ENCODE results near the gene SH3RF1. TPM values are rescaled to one million over a fixed set of nuclear protein-coding genes. Genes with fewer than 3 reads are reported as not detected.

Gene SH3RF1
- total and polyA plus RNA-seq, 4 donors = 1.8 to 7.9 (median 3.5) TPM

- no peaks in the 10 kb centered on the region for H3K9me3 ChIP-seq (ENCODE audit: control insufficient read depth in 4 of 4, low read length in 3 of 4)
- 5% methylated on average over 2 of the region's 2 CpGs for WGBS
- H3K4me3 ChIP-seq (ENCODE audit: low read depth in 1 of 3, low read length in 3 of 3) = no peak overlapping the region
- no peaks in the 10 kb centered on the region for H3K27me3 ChIP-seq (ENCODE audit: control insufficient read depth in 4 of 4, insufficient read depth in 4 of 4, low read length in 3 of 4)
- no peak for DNase-seq (ENCODE audit: low spot score)
- no peaks in the 10 kb centered on the region for H3K36me3 ChIP-seq (ENCODE audit: control insufficient read depth in 4 of 4, insufficient read depth in 3 of 4, low read depth in 1 of 4, low read length in 3 of 4)
- H3K9ac ChIP-seq (ENCODE audit: low read depth in 1 of 2, low read length in 2 of 2) = peak overlapping the region in 1 of 2 donors; percentile 9
- peaks cover 0 to 6% (median 2%) of the 10 kb centered on the region in 4 donors for H3K4me1 ChIP-seq (ENCODE audit: control insufficient read depth in 4 of 4, insufficient read depth in 4 of 4, low read length in 3 of 4)
- TF ChIP-seq JUND (IDR thresholded peaks at IDR 0.05) = no peak
- TF ChIP-seq RAD21 (IDR thresholded peaks at IDR 0.05) = peak in 1 of 2 donors; percentile 19
- no peak for TF ChIP-seq HNF4G (IDR thresholded peaks at IDR 0.05)
- H3K27ac ChIP-seq (ENCODE audit: low read depth in 1 of 2, low read length in 2 of 2) = no peak overlapping the region
These were observed 189.8 kb downstream of the SH3RF1 start for GRCh38 chr4:169080981-169081380.

DNA sequence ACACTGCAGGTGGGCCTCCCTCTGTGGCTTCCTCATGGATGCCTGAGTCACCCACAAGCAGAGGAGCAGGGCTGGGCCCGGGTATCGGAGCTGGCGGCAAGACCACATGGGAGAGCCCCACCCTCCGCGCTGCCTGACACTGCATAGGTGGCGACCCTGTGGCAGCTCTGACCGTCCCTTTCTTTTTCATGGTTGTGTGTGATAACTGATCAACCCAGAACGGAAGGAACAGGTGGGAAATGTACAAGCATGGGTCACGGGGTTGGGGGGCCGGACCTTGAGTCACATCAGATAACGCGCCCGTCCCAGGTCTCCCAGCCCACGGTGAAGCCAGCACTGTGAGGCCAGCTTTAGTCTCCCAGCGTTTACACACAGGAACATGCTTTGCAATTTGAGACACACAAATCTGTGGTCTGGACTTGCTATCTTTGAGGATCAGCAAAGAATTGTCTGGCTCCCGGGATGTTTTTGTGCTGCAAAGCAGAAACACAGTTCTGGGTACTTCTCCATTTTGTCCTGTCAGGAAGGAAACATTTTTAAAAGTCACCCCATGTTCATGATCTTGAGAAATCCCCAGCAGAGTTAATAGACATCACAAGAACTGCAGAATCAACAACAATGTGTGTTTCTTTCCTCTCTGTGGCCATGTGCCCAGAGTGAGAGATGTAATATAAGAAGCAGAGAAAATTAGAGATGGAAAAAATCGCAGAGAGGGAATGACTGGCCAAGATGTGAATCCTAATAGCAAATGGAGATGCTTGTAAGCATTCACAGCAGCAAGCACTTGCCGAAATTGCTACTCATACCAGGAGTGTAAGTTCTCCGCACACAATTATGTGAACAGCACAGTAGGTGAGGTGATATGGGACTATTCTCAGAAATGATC, 190.6 kb downstream of the SH3RF1 start:
- Histone ChIP-seq H3K36me3 (ENCODE audit: control insufficient read depth in 4 of 4, insufficient read depth in 3 of 4, low read depth in 1 of 4, low read length in 3 of 4) (no peaks in the 10 kb centered on the region), H3K4me1 (ENCODE audit: control insufficient read depth in 4 of 4, insufficient read depth in 4 of 4, low read length in 3 of 4) (peaks cover 0 to 6% (median 2%) of the 10 kb centered on the region in 4 donors), H3K9ac (ENCODE audit: low read depth in 1 of 2, low read length in 2 of 2) (no peak overlapping the region), H3K9me3 (ENCODE audit: control insufficient read depth in 4 of 4, low read length in 3 of 4) (no peaks in the 10 kb centered on the region), H3K27me3 (ENCODE audit: control insufficient read depth in 4 of 4, insufficient read depth in 4 of 4, low read length in 3 of 4) (no peaks in the 10 kb centered on the region), H3K4me3 (ENCODE audit: low read depth in 1 of 3, low read length in 3 of 3) (no peak overlapping the region), H3K27ac (ENCODE audit: low read depth in 1 of 2, low read length in 2 of 2) (peak overlapping the region; percentile 29 to 31)
- peak; percentile 38 for DNase-seq (ENCODE audit: low spot score)
- TF ChIP-seq JUND (IDR thresholded peaks at IDR 0.05) (no peak), GABPA (IDR thresholded peaks at IDR 0.05 in 1 of 2, conservative IDR thresholded peaks at IDR 0.05 in 1 of 2) (no peak), SP1 (IDR thresholded peaks at IDR 0.05) (peak; percentile 12), FOXA1 (IDR thresholded peaks at IDR 0.05) (no peak)
- WGBS = 55% methylated on average over 19 of the region's 19 CpGs

- H3K9me3 ChIP-seq (ENCODE audit: control insufficient read depth in 4 of 4, low read length in 3 of 4) = no peaks in the 10 kb centered on the region
- DNase-seq (ENCODE audit: low spot score) = no peak
- H3K27me3 ChIP-seq (ENCODE audit: control insufficient read depth in 4 of 4, insufficient read depth in 4 of 4, low read length in 3 of 4) = no peaks in the 10 kb centered on the region
- H3K27ac ChIP-seq (ENCODE audit: low read depth in 1 of 2, low read length in 2 of 2) = no peak overlapping the region
- H3K36me3 ChIP-seq (ENCODE audit: control insufficient read depth in 4 of 4, insufficient read depth in 3 of 4, low read depth in 1 of 4, low read length in 3 of 4) = no peaks in the 10 kb centered on the region
- WGBS = 89% methylated on average over 7 of the region's 7 CpGs
- no peak overlapping the region for H3K4me3 ChIP-seq (ENCODE audit: low read depth in 1 of 3, low read length in 3 of 3)
- peaks cover 4 to 14% (median 5%) of the 10 kb centered on the region in 4 donors for H3K4me1 ChIP-seq (ENCODE audit: control insufficient read depth in 4 of 4, insufficient read depth in 4 of 4, low read length in 3 of 4)
- no peak for TF ChIP-seq ATF3 (IDR thresholded peaks at IDR 0.05)
- TF ChIP-seq HNF4A (conservative IDR thresholded peaks at IDR 0.05) = no peak
- no peak for TF ChIP-seq FOXA2 (IDR thresholded peaks at IDR 0.05)
- no peak for TF ChIP-seq FOXA1 (IDR thresholded peaks at IDR 0.05)
- TF ChIP-seq RAD21 (IDR thresholded peaks at IDR 0.05) = no peak
- no peak for TF ChIP-seq SP1 (IDR thresholded peaks at IDR 0.05)
- no peak for TF ChIP-seq HNF4G (IDR thresholded peaks at IDR 0.05)
- TF ChIP-seq TAF1 (conservative IDR thresholded peaks at IDR 0.05) = no peak
- TF ChIP-seq RXRA (IDR thresholded peaks at IDR 0.05) = no peak
- no peak for TF ChIP-seq YY1 (IDR thresholded peaks at IDR 0.05)
- TF ChIP-seq NR2F2 (IDR thresholded peaks at IDR 0.05) = no peak
- TF ChIP-seq, protein P1, sequence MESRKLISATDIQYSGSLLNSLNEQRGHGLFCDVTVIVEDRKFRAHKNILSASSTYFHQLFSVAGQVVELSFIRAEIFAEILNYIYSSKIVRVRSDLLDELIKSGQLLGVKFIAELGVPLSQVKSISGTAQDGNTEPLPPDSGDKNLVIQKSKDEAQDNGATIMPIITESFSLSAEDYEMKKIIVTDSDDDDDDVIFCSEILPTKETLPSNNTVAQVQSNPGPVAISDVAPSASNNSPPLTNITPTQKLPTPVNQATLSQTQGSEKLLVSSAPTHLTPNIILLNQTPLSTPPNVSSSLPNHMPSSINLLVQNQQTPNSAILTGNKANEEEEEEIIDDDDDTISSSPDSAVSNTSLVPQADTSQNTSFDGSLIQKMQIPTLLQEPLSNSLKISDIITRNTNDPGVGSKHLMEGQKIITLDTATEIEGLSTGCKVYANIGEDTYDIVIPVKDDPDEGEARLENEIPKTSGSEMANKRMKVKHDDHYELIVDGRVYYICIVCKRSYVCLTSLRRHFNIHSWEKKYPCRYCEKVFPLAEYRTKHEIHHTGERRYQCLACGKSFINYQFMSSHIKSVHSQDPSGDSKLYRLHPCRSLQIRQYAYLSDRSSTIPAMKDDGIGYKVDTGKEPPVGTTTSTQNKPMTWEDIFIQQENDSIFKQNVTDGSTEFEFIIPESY (IDR thresholded peaks at IDR 0.05) = no peak
- TF ChIP-seq REST (IDR thresholded peaks at IDR 0.05) = no peak
- H3K9ac ChIP-seq (ENCODE audit: low read depth in 1 of 2, low read length in 2 of 2) = no peak overlapping the region
These were observed 196.6 kb downstream of the SH3RF1 start for GRCh38 chr4:169074117-169074516.

Measured in liver (tissue), 9 donors.